Hippocampal formation (tissue), 2 donors: ENCODE data around the gene GSN.
A peak's percentile ranks its signal among the peaks of the same experiment; 100 is the strongest.
"Not testable (repeated sequence)": the region's sequence is repeated elsewhere in the genome, so short reads cannot be mapped to it uniquely, and the experiment has no call there.

Experiments
- DNase-seq, 2 donors: peaks; one replicate each; lab custom pipeline; 2025; lab: John Stamatoyannopoulos, UW

The GSN gene

DNA sequence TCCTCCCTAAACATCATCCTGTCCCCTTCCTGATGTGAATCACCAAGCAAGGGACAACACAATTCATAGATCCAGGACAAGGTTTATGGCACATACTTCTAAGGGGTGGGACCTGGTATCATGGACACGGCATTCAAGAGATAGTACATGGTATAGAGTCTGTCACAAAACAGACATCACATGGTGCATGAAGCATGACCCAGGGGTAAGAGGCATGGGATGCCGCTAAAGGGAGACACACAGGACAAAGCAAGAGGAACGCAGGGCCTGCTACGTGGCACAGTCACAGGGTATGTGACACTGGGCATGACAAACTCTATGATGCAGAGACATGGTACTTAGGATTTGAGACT is 20.7 kb downstream of the GSN start:
- DNase-seq = no peak

DNA sequence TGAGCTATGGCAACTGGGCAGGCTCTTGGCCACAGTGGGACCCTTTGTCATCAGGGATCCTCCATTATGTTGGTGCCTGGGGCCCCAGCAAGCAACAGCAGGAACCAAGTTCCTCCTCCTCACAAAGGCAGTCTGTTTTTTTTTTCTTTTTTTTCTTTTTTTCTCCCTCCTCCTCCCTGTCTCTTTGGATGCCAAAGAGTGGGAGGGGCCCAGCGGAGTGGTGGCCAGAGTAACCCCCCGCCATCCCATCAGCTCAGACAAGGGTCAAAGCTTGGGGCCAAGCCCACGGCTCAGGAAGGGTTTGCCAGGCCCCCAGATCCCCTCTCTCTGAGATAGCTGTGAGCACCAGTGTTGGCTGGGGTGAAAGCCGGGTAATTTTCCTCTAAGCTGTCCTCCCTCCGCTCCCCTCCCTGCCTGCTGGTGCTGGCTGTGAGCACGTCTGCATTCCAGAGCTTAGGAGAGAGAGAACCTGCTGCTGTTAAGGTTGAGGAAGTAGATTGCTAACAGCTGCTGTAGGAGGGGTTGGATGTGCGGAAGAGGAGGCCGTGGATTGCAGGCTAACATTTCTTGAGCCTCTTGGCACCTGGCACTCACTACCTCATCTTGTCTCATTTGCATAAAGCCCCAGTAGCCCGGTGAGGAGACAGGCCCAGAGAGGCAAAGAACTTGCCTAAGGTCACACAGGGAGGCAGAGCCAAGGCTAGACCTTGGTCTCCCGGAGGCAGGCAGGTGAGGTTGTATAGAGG is 21.2 kb downstream of the GSN start:
- DNase-seq = peak; percentile 83 to 88

DNA sequence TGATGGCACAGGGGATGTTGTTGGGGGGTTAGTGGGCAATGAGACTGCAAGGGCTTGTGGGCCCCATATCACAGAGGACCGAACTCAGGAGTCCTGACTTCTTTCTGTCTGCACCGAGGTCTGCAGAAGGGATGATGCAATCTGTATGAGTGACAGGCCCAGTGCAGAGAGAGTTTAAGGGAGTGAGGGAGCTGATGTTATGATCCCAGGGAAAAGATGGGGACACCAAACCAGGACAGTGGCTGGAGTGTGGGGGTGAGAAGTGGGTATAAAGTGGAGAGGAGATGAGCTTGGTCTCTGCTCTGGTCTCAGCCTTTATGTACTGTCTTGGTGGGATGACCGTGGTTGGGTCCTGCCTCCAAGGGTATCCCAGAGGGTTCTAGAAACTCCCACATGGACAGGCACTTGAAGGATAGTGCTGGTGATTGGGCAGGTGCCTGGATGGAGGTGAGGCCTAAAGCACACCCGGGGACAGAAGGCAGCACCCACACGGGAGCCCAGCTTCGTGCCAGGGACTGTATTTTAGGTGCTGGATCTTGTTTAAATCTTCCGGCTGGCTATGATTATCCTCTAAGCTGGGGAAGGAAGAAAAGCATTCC is 21.9 kb downstream of the GSN start:
- DNase-seq = peak in 1 of 2 donors; percentile 33

DNA sequence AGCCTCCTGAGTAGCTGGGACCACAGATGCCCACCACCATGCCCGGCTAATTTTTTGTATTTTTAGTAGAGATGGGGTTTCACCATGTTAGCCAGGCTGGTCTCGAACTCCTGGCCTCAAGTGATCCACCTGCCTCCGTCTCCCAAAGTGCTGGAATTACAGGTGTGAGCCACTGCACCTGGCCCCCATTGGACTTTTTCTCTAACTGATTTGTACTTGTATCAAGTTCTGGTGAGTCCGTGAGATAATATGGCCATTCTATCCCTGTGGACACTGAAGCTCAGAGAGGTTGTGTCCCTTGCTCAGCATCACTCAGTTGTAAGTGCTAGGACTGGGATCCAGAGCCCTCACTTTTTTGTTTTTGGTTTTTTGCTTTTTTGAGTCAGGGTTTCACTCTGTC is 23.6 kb downstream of the GSN start:
- not testable (repeated sequence) for DNase-seq

DNA sequence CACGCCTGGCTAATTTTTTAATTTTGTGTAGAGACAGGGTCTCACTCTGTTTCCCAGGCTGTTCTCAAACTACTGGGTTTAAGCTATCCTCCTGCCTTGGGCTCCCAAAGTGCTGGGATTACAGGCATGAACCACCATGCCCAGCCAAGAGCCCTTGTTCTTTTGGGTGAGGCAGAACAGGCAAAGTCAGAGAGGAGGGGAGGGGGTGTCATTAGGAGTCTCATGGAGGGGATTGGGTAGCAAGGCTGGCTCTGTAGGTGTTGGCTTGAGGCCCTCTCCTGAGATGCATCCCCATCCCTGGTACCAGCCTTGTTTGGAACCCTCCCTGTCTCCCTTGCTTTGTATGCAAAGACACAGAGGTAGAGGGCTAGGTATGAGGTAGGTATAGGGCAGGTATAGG is 24.1 kb downstream of the GSN start:
- no peak for DNase-seq

DNA sequence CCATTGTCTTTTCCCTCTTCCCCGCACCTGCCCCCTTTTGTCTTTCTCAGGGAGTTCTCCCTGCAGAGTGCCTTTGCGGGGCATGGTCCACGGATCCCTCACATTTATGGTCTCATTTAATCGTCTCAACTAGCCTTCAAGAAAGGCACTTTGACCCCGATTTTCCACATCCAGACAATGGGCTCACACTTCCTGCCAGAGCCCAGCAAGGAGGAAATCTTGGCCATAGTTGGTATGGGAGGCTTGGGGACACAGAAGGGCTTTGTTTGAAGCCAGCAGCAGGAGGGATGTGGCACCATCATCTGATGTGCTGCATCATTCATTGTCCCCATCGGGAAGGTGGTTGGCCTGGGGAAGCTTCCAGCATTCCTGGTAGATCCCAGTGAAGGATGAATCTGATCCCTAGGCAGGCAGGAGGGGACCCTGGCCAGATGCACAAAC is 24.9 kb downstream of the GSN start:
- peak; percentile 53 to 66 for DNase-seq

DNA sequence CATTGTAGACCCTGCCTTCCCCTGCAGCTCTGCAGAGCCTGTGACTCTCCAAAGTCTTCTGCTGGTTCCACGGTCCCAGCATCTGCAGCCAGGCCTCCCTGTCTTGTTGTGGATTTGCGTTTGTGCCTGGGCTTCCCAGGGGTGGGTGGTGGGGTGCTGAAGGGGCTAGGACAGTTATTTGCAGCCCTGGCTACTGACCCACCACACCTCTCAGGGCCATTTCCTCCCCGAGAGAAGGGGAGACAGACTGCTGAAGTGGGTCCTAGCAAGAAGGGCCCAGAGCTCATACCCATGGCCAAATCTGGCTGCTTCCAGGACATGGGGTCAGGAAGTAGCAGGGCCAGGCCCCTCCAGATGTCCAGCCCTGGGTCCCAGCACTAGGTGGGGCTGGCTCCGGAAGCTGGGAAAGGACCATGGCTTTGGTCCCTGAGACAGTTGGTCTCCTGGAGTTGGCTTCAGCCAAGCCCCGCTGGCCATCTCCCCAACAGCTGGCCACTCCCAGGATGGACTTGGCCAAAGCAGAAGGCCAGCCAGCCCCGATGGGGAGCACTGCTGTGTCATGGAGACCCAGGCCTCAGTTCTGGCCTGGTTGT is 26.3 kb downstream of the GSN start:
- DNase-seq = no peak

DNA sequence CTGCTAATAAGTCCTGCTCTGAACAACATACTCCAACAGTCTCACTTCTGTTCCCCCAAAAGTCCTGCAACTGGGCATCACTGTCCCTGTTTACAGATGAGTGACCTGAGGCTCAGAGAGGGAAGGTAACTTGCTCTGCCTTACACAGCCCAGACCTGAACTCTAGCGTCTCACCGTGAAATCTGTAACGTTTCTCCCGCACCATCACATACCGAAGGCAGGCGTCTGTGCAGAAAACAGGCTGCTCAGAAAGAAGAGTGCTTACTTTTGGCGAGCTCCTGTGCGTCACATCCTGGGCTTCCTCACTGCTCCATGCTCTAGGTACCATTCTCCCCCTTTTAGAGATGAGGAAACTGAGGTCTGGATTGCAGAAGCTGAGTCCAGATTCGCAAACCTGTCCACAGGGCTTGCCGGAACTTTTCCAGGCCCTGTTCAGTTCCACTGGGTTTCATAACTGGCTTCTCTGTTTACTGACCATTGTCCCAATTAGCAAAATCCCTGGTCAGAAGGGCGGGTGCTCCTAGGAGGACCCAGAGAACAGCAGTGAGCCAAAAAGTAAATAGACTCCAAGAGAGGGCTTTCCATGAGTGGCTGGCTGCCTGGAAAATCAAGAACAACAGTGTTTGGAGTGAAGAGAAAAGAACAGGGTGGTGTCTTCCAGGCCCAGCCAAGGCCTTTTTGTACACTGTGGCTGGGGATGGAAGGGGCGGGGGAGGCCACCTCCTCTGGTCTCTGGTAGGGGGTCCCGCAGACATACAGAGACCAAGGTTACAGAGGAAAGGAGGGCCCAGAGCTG is 27.1 kb downstream of the GSN start:
- DNase-seq = peak in 1 of 2 donors; percentile 73

DNA sequence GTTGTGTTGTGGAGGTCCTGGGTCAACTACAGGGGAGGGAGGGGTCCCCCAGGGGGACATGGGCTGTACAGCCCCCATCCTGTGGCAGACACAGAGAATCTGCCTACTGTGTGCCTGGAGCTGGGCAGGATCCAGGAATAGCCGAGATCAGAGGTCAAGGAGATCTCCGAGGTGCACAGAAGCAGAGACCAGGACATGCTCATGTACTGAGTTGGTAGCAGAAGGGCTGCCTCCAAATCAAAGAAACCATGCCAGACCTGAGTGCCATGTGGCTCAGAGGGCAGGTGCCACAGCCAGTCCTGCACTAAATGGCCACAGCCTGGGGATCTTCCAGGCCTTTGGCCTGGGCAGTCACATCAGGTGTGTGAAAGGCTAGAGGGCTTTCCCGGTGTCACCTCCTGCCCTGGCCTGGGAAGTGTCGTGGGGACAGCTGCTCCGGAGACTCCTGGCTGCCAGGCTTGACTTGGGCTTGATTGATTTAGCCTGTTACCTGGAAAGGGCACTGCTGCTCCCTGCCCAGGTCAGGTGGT is 27.8 kb downstream of the GSN start:
- DNase-seq = no peak

DNA sequence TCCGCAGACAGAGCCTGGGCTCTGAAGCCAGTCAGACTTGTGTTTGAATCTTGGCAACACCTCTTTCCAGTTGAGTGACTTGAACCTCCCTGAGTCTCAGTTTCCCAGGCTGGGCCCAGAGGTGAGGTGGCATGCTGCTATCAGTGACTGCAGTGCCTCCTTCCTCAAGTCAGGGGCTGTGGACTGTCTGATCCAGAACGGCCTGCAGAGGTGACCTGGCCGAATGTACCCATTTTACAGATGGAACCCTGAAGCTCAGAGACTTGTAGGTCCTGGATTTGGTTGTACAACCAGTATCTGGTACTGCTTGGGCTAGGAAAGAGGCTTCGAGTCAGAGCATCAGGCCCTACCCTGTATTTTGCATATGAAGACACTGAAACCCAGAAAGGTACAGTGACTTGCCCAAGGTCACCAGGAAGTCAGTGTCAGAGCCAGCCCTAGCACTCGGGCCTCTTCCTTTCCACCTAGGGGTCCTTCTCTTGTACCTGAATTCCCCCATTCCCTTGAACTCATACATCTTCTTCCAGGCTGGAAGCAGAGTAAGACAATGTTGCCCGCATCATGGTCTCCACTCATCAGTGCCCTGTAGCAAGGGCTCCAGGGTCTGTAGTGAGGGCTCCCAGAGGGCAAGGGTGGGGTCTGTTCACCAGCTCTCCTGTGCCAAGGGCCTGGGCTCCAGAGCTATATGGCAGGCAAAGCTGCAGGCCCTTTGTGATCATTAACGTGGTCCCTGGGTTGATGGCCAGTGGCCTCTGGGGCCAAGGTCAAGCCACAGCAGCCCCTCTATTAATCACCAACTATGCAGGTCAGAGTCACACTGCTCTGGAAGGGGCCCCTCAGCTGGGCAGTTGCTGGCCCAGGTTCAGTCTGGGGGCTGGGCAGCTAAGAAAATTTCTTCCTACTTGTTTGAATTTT is 28.5 kb downstream of the GSN start:
- no peak for DNase-seq

DNA sequence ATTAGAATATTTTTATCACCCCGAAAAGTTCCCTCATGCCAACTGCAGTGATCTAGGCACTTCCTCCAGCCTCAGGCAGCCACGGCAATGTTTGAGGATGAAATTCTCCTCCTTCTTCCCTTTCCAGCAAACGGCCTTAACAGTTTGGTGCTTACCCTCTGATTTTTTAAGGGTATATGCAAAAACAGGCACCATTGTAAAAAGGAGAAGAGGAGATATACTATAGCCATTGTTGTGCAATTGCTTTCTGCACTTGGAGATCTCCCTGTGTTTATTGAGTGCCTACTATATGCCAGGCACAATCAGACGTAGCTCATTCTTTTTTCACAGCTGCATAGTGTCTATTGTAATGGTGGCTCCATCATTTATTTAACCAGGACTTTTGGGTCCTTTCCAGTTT is 29.4 kb downstream of the GSN start:
- DNase-seq = no peak

DNA sequence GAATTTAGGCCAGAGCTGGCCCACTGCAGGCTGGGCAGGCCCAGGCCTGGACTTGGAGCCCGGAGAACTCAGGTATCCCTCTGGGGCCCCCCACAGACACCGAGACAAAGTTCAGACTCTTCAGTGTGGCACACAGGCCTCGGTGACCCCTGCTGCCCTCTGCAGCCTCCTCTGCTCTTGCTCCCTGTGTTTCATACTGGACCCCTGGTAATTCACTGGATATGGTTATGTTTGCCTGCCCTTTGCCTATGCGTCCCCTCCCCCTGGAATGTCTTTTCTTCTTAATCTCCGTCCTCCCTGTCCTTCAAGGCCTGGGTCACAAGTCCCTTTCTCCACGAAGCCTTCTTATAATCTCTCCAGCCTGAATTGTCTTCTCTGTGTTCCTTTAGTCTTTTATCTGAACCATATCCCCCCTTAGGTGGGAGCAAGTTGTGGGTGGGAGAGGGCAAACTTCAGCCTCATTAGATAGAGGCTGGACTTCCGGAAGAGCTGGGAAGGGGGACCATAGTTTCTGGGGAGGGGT is 30.1 kb downstream of the GSN start:
- DNase-seq = no peak

DNA sequence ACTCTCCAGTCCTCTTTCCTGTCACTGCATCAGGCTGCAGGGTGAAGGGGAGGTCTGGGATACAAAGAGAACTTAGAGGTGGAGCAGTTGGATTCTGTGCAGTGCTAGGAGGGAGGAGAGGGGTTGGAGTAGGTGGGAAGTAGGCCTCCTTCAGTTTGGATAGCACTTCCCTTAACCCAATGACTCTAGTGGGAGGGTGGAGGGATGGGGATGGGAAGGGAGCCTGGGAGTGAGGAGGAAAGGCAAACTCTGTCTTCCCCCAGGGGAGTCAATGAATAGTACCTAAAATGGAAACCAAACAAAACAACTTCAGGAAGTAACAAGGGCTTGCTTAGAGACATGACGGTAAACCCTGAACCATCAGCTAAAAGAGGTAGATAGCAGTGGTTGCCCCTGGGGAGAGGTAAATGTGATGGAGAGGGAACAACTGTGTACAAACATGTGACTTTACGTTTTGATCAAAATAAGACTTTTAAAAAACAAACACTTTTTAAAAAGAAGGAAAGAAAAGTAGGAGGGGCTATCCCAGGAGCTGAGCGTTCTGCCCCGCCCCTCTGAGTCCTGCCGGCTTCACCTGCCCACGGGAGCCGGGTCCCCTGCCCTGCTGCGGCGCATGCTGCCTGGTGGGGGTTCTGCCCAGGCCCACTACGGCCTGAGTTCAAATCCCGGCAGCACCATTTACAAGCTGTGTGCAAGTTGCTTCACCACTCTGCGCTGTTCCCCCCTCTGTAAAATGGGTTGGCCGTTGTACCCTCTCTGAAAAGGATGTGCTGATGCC is 30.9 kb downstream of the GSN start:
- no peak for DNase-seq

DNA sequence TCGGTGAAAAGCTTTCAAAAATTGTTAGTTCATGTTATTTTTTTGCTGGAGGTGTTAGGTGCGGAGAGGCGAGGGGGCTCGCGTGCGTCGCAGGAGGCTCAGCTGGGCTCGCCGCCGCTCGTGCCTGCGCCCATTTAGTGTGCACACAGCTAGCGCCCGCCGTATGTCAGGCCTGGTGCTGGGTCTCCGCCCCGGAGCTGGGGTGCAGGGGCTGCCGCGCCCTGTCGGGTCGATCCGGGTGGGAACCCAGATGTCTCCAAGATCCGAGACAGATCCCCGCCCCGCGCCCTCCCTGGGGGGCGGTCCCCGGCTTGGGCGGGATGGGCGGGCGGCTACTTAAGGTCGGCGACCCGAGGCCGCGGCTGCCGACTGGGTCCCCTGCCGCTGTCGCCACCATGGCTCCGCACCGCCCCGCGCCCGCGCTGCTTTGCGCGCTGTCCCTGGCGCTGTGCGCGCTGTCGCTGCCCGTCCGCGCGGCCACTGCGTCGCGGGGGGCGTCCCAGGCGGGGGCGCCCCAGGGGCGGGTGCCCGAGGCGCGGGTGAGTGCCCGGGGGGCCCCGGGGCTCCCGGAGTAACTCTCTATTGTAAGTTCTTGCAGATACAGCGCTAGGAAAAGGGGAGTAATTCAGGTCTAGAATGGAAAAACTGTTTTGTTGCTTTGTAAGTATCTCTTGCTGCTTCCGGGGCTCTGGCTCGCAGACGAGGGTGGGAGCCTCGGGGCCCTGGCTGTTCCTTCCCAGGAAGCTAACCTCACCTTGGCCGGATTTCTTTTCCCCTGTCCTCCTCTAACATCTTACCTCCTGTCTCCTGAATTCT is 31.7 kb downstream of the GSN start:
- peak in 1 of 2 donors; percentile 41 for DNase-seq

DNA sequence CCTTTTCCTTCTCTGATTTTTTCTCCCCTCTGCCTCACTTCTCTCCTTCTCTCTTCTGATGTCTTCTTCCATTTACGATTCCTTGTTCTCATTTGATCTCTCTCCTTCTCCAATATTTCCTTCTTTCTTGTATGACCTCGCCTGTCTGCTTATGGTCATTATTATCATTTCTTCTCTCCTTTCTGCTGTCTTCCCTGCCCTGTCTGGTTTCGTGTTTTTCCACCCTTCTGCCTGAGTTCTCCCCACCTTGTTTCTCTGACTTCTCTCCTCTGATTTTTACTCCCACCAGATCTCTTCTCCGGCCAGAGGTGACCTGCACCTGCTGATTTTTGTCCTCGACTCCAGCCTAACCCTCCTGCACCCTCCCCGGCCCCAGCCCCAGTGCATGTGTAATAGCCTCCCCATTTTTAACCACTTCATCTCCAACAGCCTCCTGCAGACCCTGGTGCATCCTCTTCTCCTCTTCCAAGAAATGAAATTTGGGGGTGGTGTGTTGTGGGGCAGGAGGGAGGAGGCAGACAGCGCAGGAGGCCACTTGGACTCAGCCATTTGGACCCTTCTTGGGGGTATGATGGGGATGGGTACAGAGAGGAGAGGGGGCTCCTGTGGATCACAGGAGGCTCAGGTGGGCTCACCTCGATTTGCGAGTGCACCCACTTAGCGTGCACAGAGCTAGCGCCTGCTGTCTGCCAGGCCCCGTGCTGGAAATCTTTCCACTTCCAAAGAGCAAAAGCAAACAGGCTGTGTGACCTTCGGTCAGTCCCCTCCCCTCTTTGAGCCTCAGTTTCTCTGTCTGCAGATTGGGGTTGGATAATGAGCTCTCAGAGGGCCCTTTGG is 32.5 kb downstream of the GSN start:
- DNase-seq = no peak

DNA sequence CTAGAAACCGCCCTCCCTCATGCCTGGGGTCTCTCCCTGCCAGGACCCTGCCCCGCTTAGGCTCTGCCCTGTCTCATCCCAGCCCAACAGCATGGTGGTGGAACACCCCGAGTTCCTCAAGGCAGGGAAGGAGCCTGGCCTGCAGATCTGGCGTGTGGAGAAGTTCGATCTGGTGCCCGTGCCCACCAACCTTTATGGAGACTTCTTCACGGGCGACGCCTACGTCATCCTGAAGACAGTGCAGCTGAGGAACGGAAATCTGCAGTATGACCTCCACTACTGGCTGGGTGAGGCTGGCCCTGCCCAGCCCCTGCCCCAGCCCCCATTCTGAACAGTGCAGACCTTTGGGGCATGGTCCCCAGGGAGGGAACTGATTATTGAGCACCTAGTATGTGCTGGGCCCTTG is 33.9 kb downstream of the GSN start:
- no peak for DNase-seq

DNA sequence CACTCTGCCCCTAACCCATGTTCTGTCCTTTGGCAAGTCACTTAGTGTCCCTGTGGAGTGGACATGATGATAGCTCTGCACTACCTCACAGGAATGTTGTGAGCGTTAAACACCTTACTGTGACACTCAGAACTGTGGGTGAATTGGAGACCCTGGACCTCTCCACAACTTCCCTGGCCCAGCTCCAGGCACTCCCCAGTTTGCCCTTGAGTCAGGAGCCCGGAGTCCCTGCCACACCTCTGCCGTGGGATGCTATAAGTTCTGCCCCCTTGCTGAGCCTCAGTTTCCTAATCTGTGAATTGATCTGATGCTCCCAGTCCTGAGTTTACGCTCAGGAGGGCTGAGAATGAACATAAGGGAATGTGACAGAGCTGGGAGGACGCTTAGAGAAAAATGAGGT is 34.4 kb downstream of the GSN start:
- DNase-seq = no peak

DNA sequence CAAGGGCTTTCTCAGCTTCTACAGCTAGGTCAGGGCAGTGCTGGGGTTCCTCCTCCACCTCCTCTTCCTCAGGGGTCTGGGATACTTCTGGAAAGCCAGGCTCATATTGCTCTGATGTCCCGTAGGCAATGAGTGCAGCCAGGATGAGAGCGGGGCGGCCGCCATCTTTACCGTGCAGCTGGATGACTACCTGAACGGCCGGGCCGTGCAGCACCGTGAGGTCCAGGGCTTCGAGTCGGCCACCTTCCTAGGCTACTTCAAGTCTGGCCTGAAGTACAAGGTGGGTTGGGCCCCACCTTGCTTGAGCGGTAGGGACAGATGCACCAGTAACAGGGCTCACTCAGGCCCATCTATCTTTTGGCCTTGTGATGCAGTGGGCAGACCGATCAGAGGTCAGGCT is 34.8 kb downstream of the GSN start:
- DNase-seq = no peak
